Measurements from ENCODE around the gene SLC19A1.

GRCh38 chr21:45456584-45457160 is 85.6 kb downstream of the SLC19A1 start:
- TF ChIP-seq CTCF (IDR thresholded peaks at IDR 0.05) (no peak), POLR2A (IDR thresholded peaks at IDR 0.05) (no peak), POLR2AphosphoS5 (IDR thresholded peaks at IDR 0.05) (no peak)

All from prostate gland (tissue), 2 donors.